IMR-90 (cell line): ENCODE measurements around the gene CYFIP2. TPM values are rescaled to one million over a fixed set of nuclear protein-coding genes. Genes with fewer than 3 reads are reported as not detected.

ENCODE experiments used
- ATAC-seq: fragments of 200-7000 bp; cut with Tn5 transposase; 2 replicates; pipeline ENCODE4 v1.9.1; 2020; ENCODE audit warnings: low read depth, mild to moderate bottlenecking, moderate library complexity
- BruUV-seq: library from RNA; stranded (reverse); fragments of 400-500 nt; replicated peaks from 2 replicates; lab custom pipeline; 2021; lab: Mats Ljungman, UMichigan
- CTCF ChIA-PET: fragments of 300-600 bp; formaldehyde crosslinking; extraction: SDS; loops from one replicate; lab custom pipeline; 2021; ENCODE audit warnings: antibody characterized with exemption; lab: Yijun Ruan, JAX
- POLR2A ChIA-PET: fragments of 300-600 bp; sonication (Branson Sonifier 250); formaldehyde crosslinking; loops from one replicate; lab custom pipeline; 2022; ENCODE audit warnings: antibody characterized with exemption; ENCODE audit not compliant: unreplicated experiment; lab: Charles Lee
- DNase-seq: peaks from one replicate; pipeline ENCODE4 v3.0.0; 2013
- H2AFZ ChIP-seq: replicated peaks from 2 replicates; pipeline ENCODE3; 2013; ENCODE audit warnings: low read length, mild to moderate bottlenecking; ENCODE audit not compliant: poor library complexity
- H2AK5ac ChIP-seq: 2 replicates; pipeline ENCODE4 v1.6.1; 2013; ENCODE audit warnings: low read depth, low read length, inconsistent platforms
- H2AK9ac ChIP-seq: replicated peaks from 2 replicates; pipeline ENCODE3; 2013; ENCODE audit warnings: mild to moderate bottlenecking, low read depth, low read length, moderate library complexity; ENCODE audit not compliant: poor library complexity
- H2BK120ac ChIP-seq: 2 replicates; pipeline ENCODE4 v1.6.1; 2013; ENCODE audit warnings: low read depth, low read length, inconsistent platforms
- H2BK15ac ChIP-seq: 3 replicates; pipeline ENCODE4 v1.6.1; 2013; ENCODE audit warnings: low read depth, low read length, inconsistent platforms
- H2BK20ac ChIP-seq: 2 replicates; pipeline ENCODE4 v1.6.1; 2013; ENCODE audit warnings: low read depth, mild to moderate bottlenecking, inconsistent platforms, low read length, moderate library complexity
- H2BK5ac ChIP-seq: 2 replicates; pipeline ENCODE4 v1.6.1; 2013; ENCODE audit warnings: mild to moderate bottlenecking, low read depth, low read length, inconsistent platforms; ENCODE audit not compliant: poor library complexity, severe bottlenecking
- H3K14ac ChIP-seq: replicated peaks from 2 replicates; pipeline ENCODE4 v1.6.1; 2013; ENCODE audit warnings: low read depth, low read length, inconsistent platforms
- H3K18ac ChIP-seq: 2 replicates; pipeline ENCODE4 v1.6.1; 2013; ENCODE audit warnings: low read depth, low read length, control low read depth
- H3K23ac ChIP-seq: 2 replicates; pipeline ENCODE4 v1.6.1; 2013; ENCODE audit warnings: low read depth, low read length, inconsistent platforms
- H3K27ac ChIP-seq: 2 replicates; pipeline ENCODE4 v1.5.1; 2013; ENCODE audit warnings: mild to moderate bottlenecking, control low read depth, low read length; ENCODE audit not compliant: insufficient read depth
- H3K27me3 ChIP-seq: 2 replicates; pipeline ENCODE4 v1.6.1; 2013; ENCODE audit warnings: low read length; ENCODE audit not compliant: control insufficient read depth, insufficient read depth
- H3K36me3 ChIP-seq: 2 replicates; pipeline ENCODE4 v1.6.1; 2013; ENCODE audit warnings: low read length, mixed read lengths; ENCODE audit not compliant: control insufficient read depth, insufficient read depth
- H3K4ac ChIP-seq: 2 replicates; pipeline ENCODE4 v1.6.1; 2013; ENCODE audit warnings: low read depth, low read length, inconsistent platforms
- H3K4me1 ChIP-seq: 2 replicates; pipeline ENCODE4 v1.6.1; 2013; ENCODE audit warnings: low read length, mixed read lengths; ENCODE audit not compliant: control insufficient read depth, insufficient read depth
- H3K4me2 ChIP-seq: 2 replicates; pipeline ENCODE4 v1.6.1; 2013; ENCODE audit warnings: low read depth, mild to moderate bottlenecking, control low read depth, low read length, moderate library complexity
- H3K4me3 ChIP-seq: 2 replicates; pipeline ENCODE4 v1.5.1; 2013; ENCODE audit warnings: low read depth, mild to moderate bottlenecking, control low read depth, low read length, moderate library complexity; ENCODE audit not compliant: insufficient read depth
- H3K56ac ChIP-seq: 2 replicates; pipeline ENCODE4 v1.6.1; 2013; ENCODE audit warnings: low read length, inconsistent platforms; ENCODE audit not compliant: insufficient read depth; ENCODE audit errors: extremely low read depth
- H3K79me1 ChIP-seq, 2 experiments: 2 replicates each; pipeline ENCODE4 v1.6.1; 2013; ENCODE audit warnings: low read length in 2 of 2, inconsistent platforms in 1 of 2, low read depth in 1 of 2
- H3K9ac ChIP-seq: 2 replicates; pipeline ENCODE4 v1.6.1; 2013; ENCODE audit warnings: low read depth, low read length, control low read depth
- H3K9me1 ChIP-seq: 2 replicates; pipeline ENCODE4 v1.6.1; 2013; ENCODE audit warnings: low read length, inconsistent platforms; ENCODE audit not compliant: insufficient read depth
- H3K9me3 ChIP-seq: 2 replicates; pipeline ENCODE4 v1.6.1; 2013; ENCODE audit warnings: low read length; ENCODE audit not compliant: control insufficient read depth, insufficient read depth
- H4K20me1 ChIP-seq: 2 replicates; pipeline ENCODE4 v1.6.1; 2013; ENCODE audit warnings: low read length, inconsistent platforms; ENCODE audit not compliant: insufficient read depth
- H4K5ac ChIP-seq: 2 replicates; pipeline ENCODE4 v1.6.1; 2013; ENCODE audit warnings: mild to moderate bottlenecking, low read depth, low read length, control low read depth
- H4K8ac ChIP-seq, 2 experiments: 2 replicates each; pipeline ENCODE4 v1.6.1; 2013; ENCODE audit warnings: low read depth in 2 of 2, low read length in 2 of 2, control low read depth in 1 of 2, inconsistent platforms in 1 of 2
- H4K91ac ChIP-seq: 2 replicates; pipeline ENCODE4 v1.6.1; 2013; ENCODE audit warnings: low read depth, low read length, inconsistent platforms; ENCODE audit not compliant: insufficient read depth
- RFX5 ChIP-seq: IDR thresholded peaks from 2 replicates; pipeline ENCODE4 v1.8.0; 2012; ENCODE audit warnings: low read depth, mild to moderate bottlenecking, low read length, moderate library complexity
- USF2 ChIP-seq: fragments of 150-350 bp; IDR thresholded peaks from 2 replicates; pipeline ENCODE4 v1.6.1; 2017; ENCODE audit warnings: mild to moderate bottlenecking, antibody characterized with exemption, low read length, low read depth
- WGBS, 2 experiments: methylation state at CpG; one replicate each; pipeline versions ENCODE4 v1.1.5 to v1.1.7; 2013; ENCODE audit warnings: missing lambda C conversion rate in 2 of 2; ENCODE audit not compliant: insufficient read length in 1 of 2; ENCODE audit errors: extremely low coverage in 2 of 2; 5-methylcytosine and 5-hydroxymethylcytosine counted together
- dilution Hi-C: fragments of 300-500 bp; cut with HindIII; formaldehyde crosslinking; loops from one replicate; pipeline ENCODE4 v1.14.3; 2018; ENCODE audit warnings: low sequenced_read_pairs; ENCODE audit not compliant: unreplicated experiment
- in situ Hi-C: fragments of 300-500 bp; cut with MboI; formaldehyde crosslinking; loops from 3 replicates; pipeline ENCODE4 v1.14.3; 2019; ENCODE audit warnings: low sequenced_read_pairs, inconsistent platforms, mixed read lengths
- intact Hi-C: fragments of 100-400 bp; cut with micrococcal nuclease; formaldehyde crosslinking; loops from 2 replicates; pipeline ENCODE4 v1.10.0; 2022
- polyA plus RNA-seq, 3 experiments: library from polyadenylated mRNA; depleted of rRNA; stranded (reverse); fragments of >200 nt; gene quantifications; 2 replicates each; pipeline ENCODE4 v1.2.3, GENCODE V29; 2012; ENCODE audit warnings: low replicate concordance in 1 of 3
- total RNA-seq: library from RNA; depleted of rRNA; stranded (reverse); fragments of >200 nt; gene quantifications from 2 replicates; pipeline ENCODE4 v1.2.3, GENCODE V29; 2012

The CYFIP2 gene
- total and polyA plus RNA-seq, 2 of the 4 experiments (the other 2 are of a cell fraction): 6.8 to 13.4 TPM

GRCh38 chr5:157387041-157387563, 121.2 kb downstream of the CYFIP2 start:
- Histone ChIP-seq H4K91ac (peak overlapping the region; percentile 83), H3K4me1 (peaks cover 30% of the 10 kb centered on the region), H3K18ac (peak overlapping the region; percentile 68), H3K9me3 (no peaks in the 10 kb centered on the region), H3K14ac (peak overlapping the region; percentile 92), H3K4me2 (no peak overlapping the region), H3K36me3 (no peaks in the 10 kb centered on the region), H2AFZ (peak overlapping the region; percentile 64), H3K56ac (peak overlapping the region; percentile 61; the same call in 1 of the 2 replicates), H2AK9ac (peak overlapping the region; percentile 66), H2BK120ac (peak overlapping the region; percentile 97), H3K4ac (peak overlapping the region; percentile 97), H4K8ac (peak overlapping the region; percentile 56 to 92), H3K4me3 (no peak overlapping the region), H4K5ac (0 out of 2 replicates have a peak overlapping the region, but pooled peaks have one; percentile 38), H2AK5ac (peak overlapping the region; percentile 71), H2BK15ac (peak overlapping the region; percentile 77; the same call in 1 of the 3 replicates), H3K79me1 (peaks cover 0 to 16% of the 10 kb centered on the region in 2 experiments; a peak in 2 of 4 replicates), H2BK5ac (peak overlapping the region; percentile 95), H4K20me1 (no peaks in the 10 kb centered on the region), H3K9ac (no peak overlapping the region), H3K9me1 (peaks cover 26% of the 10 kb centered on the region), H2BK20ac (peak overlapping the region; percentile 91), H3K27me3 (no peaks in the 10 kb centered on the region), H3K23ac (peak overlapping the region; percentile 88; the same call in 1 of the 2 replicates), H3K27ac (peak overlapping the region; percentile 66)
- WGBS, 2 experiments: no CpG with 5 or more reads among the region's 1 CpG
- in situ Hi-C loops: no loop called here
- ChIA-PET CTCF (no interaction called here), POLR2A (interaction anchor here (0.6 to 0.9 kb wide), 3 partner anchors 14 to 176 kb away, joined by 3 to 4 read pairs (median 3); no protein-coding TSS in a partner anchor)
- DNase-seq (no peak), ATAC-seq (no peak)
- BruUV-seq: no TSS peak
- TF ChIP-seq RFX5 (no peak), USF2 (no peak)
- dilution Hi-C loops: no loop called here
- intact Hi-C loops: loop anchor here (5.0 kb wide), 1 partner anchor 75 kb away; the partner anchor contains the start of gene NIPAL4
